HFF-Myc (cell line): Measurements from ENCODE around the gene CTAG1A.
"Not testable (repeated sequence)": the region's sequence is repeated elsewhere in the genome, so short reads cannot be mapped to it uniquely, and the experiment has no call there.

Experiments
- DNase-seq: peaks from one replicate; pipeline ENCODE4 v3.0.0-alpha.2; 2011; ENCODE audit warnings: low read depth; ENCODE audit errors: extremely low read depth
- H3K4me3 ChIP-seq: replicated peaks from 2 replicates; pipeline ENCODE4 v1.5.1; 2011; ENCODE audit warnings: low read depth, mild to moderate bottlenecking, control low read depth, low read length
- TF ChIP-seq, protein P1 (sequence below): IDR thresholded peaks from 2 replicates; pipeline ENCODE4 v1.5.1; 2012; ENCODE audit warnings: mild to moderate bottlenecking, low read depth, low read length, control low read depth; ENCODE audit errors: missing control alignments

The CTAG1A gene

GRCh38 chrX:154560326-154560725, 24.6 kb upstream of the CTAG1A start:
- H3K4me3 ChIP-seq, DNase-seq: not testable (repeated sequence)

GRCh38 chrX:154562295-154562694, 22.6 kb upstream of the CTAG1A start:
- DNase-seq, H3K4me3 ChIP-seq: not testable (repeated sequence)

DNA sequence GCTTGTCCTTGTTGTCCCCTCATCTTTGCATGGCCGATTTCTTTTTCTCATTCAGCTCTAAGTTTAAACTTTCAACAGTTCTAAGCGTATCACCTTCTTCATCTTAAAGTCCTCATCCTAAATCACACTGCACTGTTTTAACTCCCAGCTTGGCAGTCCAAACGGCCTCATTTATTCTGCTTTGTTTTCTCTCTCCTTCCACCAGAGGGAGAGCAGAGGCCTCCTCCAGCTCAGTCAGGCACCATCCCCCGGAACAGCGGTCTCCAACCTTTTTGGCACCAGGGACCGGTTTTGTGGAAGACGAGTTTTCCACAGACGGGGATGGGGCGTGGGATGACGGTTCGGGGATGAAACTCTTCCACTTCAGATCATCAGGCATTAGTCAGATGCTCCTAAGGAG, 14.6 kb upstream of the CTAG1A start:
- not testable (repeated sequence) for H3K4me3 ChIP-seq, DNase-seq

DNA sequence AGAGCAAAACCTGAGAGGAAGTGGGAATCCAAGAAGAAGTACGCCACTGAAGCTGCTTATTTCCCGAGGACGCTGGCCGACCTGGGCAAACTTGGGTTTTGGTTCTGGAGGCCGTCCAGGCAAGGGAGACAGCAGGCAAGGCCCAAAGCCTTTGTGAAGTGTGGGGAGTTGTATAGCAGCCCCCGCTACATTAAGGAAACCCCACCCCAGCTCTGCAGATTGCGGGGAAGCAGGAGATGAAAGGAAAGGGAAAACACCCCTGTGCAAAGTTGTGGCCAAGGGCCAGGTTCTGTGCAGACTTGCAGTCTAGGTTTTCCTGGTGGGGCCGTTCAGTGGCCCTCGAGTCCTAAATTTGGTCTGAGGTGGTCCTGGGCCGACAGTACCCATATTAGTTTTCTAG, 11.9 kb upstream of the CTAG1A start:
- DNase-seq, H3K4me3 ChIP-seq: not testable (repeated sequence)

GRCh38 chrX:154575076-154575475, 9.9 kb upstream of the CTAG1A start:
- DNase-seq, H3K4me3 ChIP-seq: not testable (repeated sequence)

DNA sequence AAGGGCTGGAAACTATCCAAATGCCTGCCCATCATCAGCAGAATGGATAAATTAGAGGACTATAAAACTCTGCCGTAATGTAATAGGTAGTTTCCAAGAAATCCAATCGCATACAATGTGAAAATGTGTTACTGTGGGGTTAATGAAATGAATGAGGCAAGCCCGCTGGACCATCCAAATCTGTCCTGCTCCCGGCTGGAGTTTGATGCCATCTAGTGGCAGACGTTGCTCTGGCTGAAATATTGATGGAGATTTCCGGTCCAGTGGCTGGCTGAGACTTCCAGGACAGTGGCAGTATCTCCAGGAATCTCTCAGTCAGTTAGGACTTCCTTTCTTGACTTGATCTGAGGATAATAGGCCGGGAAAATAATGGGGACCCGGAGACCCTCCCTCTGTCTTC, 1.9 kb upstream of the CTAG1A start:
- DNase-seq, H3K4me3 ChIP-seq: not testable (repeated sequence)

GRCh38 chrX:154590415-154590814, 5.5 kb downstream of the CTAG1A start:
- H3K4me3 ChIP-seq, DNase-seq: not testable (repeated sequence)

DNA sequence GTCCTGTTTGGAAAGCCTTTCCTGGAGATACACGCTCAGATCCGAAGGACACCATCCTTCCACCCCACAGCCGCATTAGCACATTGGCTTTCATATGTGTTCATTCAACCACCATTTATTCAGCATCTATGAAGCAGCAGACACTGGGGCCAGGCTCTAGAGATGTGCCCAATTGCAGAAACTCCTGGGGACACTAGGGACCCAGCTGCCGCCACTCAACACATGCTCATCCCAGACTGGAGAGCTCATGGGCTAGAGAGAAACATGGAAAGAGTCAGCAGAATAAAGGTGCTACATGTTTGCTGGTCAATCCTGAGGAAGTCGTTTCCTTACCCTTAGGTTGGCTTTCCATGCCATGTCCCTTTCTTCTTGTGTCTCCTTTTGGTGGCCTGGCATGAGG, 7.6 kb downstream of the CTAG1A start:
- TF ChIP-seq, protein P1, sequence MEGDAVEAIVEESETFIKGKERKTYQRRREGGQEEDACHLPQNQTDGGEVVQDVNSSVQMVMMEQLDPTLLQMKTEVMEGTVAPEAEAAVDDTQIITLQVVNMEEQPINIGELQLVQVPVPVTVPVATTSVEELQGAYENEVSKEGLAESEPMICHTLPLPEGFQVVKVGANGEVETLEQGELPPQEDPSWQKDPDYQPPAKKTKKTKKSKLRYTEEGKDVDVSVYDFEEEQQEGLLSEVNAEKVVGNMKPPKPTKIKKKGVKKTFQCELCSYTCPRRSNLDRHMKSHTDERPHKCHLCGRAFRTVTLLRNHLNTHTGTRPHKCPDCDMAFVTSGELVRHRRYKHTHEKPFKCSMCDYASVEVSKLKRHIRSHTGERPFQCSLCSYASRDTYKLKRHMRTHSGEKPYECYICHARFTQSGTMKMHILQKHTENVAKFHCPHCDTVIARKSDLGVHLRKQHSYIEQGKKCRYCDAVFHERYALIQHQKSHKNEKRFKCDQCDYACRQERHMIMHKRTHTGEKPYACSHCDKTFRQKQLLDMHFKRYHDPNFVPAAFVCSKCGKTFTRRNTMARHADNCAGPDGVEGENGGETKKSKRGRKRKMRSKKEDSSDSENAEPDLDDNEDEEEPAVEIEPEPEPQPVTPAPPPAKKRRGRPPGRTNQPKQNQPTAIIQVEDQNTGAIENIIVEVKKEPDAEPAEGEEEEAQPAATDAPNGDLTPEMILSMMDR: no peak
- H3K4me3 ChIP-seq: no peak overlapping the region
- no peak for DNase-seq

DNA sequence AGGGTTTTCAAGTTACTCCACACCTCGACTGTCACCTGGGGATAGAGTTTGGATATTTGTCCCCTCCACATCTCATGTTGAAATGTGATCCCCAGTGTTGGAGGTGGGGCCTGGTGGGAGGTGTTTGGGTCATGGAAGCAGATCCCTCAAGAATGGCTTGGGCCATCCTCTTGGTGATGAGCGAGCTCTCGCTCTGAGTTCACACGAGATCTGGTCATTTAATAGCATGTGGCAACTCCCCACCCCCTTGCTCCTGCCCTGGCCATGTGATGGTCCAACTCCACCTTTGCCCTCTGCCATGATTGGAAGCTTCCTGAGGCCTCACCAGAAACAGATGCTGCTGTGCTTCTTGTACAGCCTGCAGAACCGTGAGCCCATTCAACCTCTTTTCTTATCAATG, 8.3 kb downstream of the CTAG1A start:
- DNase-seq: no peak
- TF ChIP-seq, protein P1: no peak
- H3K4me3 ChIP-seq: no peak overlapping the region

DNA sequence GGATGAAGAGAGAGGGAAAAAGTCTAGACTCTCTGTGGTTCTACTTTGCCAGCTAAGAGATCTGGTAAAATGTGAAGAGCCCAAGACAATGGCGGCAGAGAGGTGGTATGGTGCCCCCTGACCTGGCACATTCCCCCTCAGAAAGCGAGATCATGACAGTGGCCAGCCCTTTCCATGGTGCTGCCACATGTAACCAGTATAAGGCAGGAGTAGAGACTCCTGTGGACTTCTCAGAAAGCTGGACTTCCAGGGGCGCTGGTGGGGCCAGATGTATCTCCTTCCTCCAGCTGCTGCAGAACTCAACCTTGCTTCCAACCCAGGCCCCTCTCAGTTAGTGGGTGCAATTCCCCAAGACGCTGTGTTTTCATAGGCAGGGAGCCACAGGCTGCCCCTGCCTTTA, 9.6 kb downstream of the CTAG1A start:
- no peak for DNase-seq
- no peak overlapping the region for H3K4me3 ChIP-seq
- TF ChIP-seq, protein P1: no peak

DNA sequence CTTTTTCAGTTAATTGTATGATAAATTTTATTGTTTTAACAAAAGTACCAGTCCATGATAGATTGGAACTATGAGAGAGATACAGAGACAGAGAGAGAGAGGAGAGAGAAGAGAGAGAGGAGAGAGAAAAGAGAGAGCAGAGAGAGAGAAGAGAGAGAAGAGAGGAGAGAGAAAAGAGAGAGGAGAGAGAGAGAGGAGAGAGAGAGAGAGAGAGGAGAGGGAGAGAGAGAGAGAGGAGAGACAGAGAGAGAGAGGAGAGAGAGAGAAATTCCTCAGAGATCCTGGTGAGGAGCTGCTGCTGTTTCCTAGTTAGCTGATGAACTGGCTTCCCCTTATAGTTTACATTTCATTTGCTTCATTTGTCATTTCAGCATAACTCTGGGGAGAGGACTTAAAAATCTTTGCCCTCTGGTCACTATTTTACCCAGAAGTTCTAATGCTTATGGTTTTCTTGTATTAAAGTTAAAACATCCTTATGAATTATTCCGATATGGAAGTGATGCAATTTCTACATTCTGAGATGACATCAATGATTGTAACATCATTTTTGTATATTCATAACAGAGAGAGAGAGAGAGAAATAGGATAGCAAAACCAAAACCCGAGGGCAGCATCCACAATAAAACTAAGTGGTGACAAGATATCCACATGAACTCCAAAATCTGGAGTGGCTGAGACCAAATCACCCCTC, 10.8 kb downstream of the CTAG1A start:
- DNase-seq: no peak
- no peak overlapping the region for H3K4me3 ChIP-seq
- TF ChIP-seq, protein P1: no peak
